COR-L47 (cell line): ENCODE measurements around the gene SLC6A8.
"Not testable (repeated sequence)": the region's sequence is repeated elsewhere in the genome, so short reads cannot be mapped to it uniquely, and the experiment has no call there.

Experiments used
- DNase-seq: peaks from one replicate; lab custom pipeline; 2025; lab: John Stamatoyannopoulos, UW

Gene SLC6A8

GRCh38 chrX:153731117-153731844 is 43.6 kb downstream of the SLC6A8 start:
- no peak for DNase-seq

GRCh38 chrX:153731845-153732215 is 44.1 kb downstream of the SLC6A8 start:
- no peak for DNase-seq

- DNase-seq = no peak
Measured at GRCh38 chrX:153732401-153732800, 44.7 kb downstream of the SLC6A8 start.

GRCh38 chrX:153733651-153734240 is 46.0 kb downstream of the SLC6A8 start:
- DNase-seq = no peak

GRCh38 chrX:153734871-153735270 is 47.1 kb downstream of the SLC6A8 start:
- DNase-seq = no peak

- no peak for DNase-seq
Measured at GRCh38 chrX:153735274-153735673, 47.5 kb downstream of the SLC6A8 start.

- DNase-seq = no peak
Measured at GRCh38 chrX:153736071-153736820, 48.5 kb downstream of the SLC6A8 start.

GRCh38 chrX:153736871-153737441 is 49.2 kb downstream of the SLC6A8 start:
- peak; percentile 20 for DNase-seq

GRCh38 chrX:153738056-153738605 is 50.4 kb downstream of the SLC6A8 start:
- no peak for DNase-seq

- no peak for DNase-seq
Measured at GRCh38 chrX:153739754-153740486, 52.2 kb downstream of the SLC6A8 start.

GRCh38 chrX:153740631-153741222 is 53.0 kb downstream of the SLC6A8 start:
- DNase-seq = no peak

- DNase-seq = no peak
Measured at GRCh38 chrX:153741446-153741845, 53.7 kb downstream of the SLC6A8 start.

GRCh38 chrX:153742111-153742510 is 54.4 kb downstream of the SLC6A8 start:
- DNase-seq = not testable (repeated sequence)

GRCh38 chrX:153742796-153743467 is 55.2 kb downstream of the SLC6A8 start:
- DNase-seq = not testable (repeated sequence)

- peak; percentile 27 for DNase-seq
Measured at GRCh38 chrX:153743468-153744209, 55.9 kb downstream of the SLC6A8 start.

- DNase-seq = no peak
Measured at GRCh38 chrX:153744210-153745066, 56.7 kb downstream of the SLC6A8 start.

- not testable (repeated sequence) for DNase-seq
Measured at GRCh38 chrX:153745067-153745433, 57.3 kb downstream of the SLC6A8 start.
